Esophagus (tissue), 2 donors: ENCODE data around the gene IP6K2. TPM values are rescaled to one million over a fixed set of nuclear protein-coding genes. Genes with fewer than 3 reads are reported as not detected.
A peak's percentile ranks its signal among the peaks of the same experiment; 100 is the strongest.

Experiments
- H3K27ac ChIP-seq, 2 donors: one replicate each; pipeline ENCODE4 v1.5.1; 2013; ENCODE audit warnings: low read depth in 2 of 2, mild to moderate bottlenecking in 2 of 2, inconsistent platforms in 1 of 2, low read length in 1 of 2, moderate library complexity in 1 of 2
- H3K27me3 ChIP-seq, 2 donors: one replicate each; pipeline ENCODE4 v1.6.1; 2013; ENCODE audit warnings: low read length in 2 of 2, control low read depth in 1 of 2, mild to moderate bottlenecking in 1 of 2; ENCODE audit not compliant: insufficient read depth in 2 of 2, control insufficient read depth in 1 of 2
- H3K36me3 ChIP-seq, 2 donors: one replicate each; pipeline ENCODE4 v1.6.1; 2013; ENCODE audit warnings: low read length in 1 of 2; ENCODE audit not compliant: control insufficient read depth in 2 of 2, insufficient read depth in 2 of 2
- H3K4me1 ChIP-seq, 2 donors: one replicate each; pipeline ENCODE4 v1.6.1; 2013; ENCODE audit warnings: low read length in 1 of 2; ENCODE audit not compliant: control insufficient read depth in 2 of 2, insufficient read depth in 2 of 2
- H3K4me3 ChIP-seq, 2 donors: one replicate each; pipeline ENCODE4 v1.5.1; 2013; ENCODE audit warnings: low read length in 2 of 2, mild to moderate bottlenecking in 2 of 2, low read depth in 1 of 2, moderate library complexity in 1 of 2
- H3K9me3 ChIP-seq, 2 donors: one replicate each; pipeline ENCODE4 v1.6.1; 2013; ENCODE audit warnings: mild to moderate bottlenecking in 2 of 2, low read depth in 1 of 2, low read length in 1 of 2, moderate library complexity in 1 of 2; ENCODE audit not compliant: control insufficient read depth in 2 of 2, insufficient read depth in 1 of 2
- WGBS, 2 donors: extraction: QIAGEN DNeasy Blood & Tissue Kit; methylation state at CpG; one replicate each; pipeline ENCODE4 v1.1.7; 2013; 5-methylcytosine and 5-hydroxymethylcytosine counted together
- polyA plus RNA-seq, 2 donors: library from polyadenylated mRNA; stranded (reverse); fragments of 200-250 nt; gene quantifications; one replicate each; pipeline ENCODE4 v1.2.3, GENCODE V29; 2013
- donor health status: healthy with polysubstance abuse.
- donor health status: Bipolar disorder and iron deficiency.

The IP6K2 gene
- polyA plus RNA-seq, 2 donors = 67.8 to 110 TPM

- 47 to 56% methylated on average over 23 of the region's 23 CpGs for WGBS, 2 donors
- Histone ChIP-seq H3K27ac (peak overlapping the region; percentile 85 to 94), H3K27me3 (no peaks in the 10 kb centered on the region), H3K36me3 (peaks cover 8 to 24% of the 10 kb centered on the region in 2 donors), H3K4me1 (peaks cover 2 to 12% of the 10 kb centered on the region in 2 donors), H3K9me3 (no peaks in the 10 kb centered on the region), H3K4me3 (peak overlapping the region; percentile 18 to 20)
These were observed 22.2 kb downstream of the IP6K2 start for GRCh38 chr3:48694610-48695392.

DNA sequence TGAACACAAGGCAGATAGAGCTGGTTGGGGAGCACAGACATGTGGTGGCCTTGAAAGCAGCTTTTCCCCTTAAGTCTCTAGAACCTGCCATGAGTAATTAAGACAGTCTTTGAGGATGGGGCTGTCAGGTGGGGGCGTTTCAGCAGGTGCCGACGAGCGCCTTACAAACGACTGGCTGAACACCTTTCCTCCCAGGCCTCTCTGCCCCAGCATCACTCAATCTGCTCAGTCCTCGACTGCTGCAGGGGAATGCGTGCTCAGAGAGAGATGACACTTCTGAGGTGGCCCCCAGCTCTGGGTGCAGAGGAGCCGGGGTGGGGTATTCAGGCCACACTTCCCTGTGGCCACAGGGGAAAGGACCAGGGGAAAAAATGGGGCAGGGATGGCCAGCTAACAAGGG, 23.2 kb downstream of the IP6K2 start:
- no peaks in the 10 kb centered on the region for H3K27me3 ChIP-seq
- WGBS, 2 donors = 80 to 84% methylated on average over 8 of the region's 8 CpGs
- no peaks in the 10 kb centered on the region for H3K9me3 ChIP-seq
- no peak overlapping the region for H3K4me3 ChIP-seq
- peaks cover 8 to 34% of the 10 kb centered on the region in 2 donors for H3K36me3 ChIP-seq
- peak overlapping the region; percentile 72 to 85 for H3K27ac ChIP-seq
- H3K4me1 ChIP-seq = peaks cover 2 to 12% of the 10 kb centered on the region in 2 donors

DNA sequence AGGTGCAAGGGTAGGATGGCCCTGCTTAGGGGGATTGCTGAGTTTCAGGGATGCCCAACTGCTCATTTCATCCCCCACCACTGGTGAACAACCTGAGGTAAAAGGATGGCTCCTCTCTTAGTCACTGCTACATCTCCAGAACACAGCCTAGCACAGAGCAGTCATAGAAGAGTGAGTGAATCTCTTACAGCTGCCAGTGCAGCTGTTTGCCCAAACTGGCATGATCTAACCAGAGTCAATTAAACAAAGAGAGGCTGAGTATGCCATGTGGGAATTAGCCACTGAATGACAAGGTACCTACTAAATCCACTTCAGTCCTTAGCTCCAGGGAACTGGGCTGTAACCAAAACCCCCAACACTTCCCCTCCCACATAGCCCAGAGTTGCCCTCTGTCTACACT, 24.5 kb downstream of the IP6K2 start:
- no peak overlapping the region for H3K27ac ChIP-seq
- peaks cover 12 to 45% of the 10 kb centered on the region in 2 donors for H3K36me3 ChIP-seq
- H3K27me3 ChIP-seq = no peaks in the 10 kb centered on the region
- no peak overlapping the region for H3K4me3 ChIP-seq
- H3K9me3 ChIP-seq = no peaks in the 10 kb centered on the region
- H3K4me1 ChIP-seq = peaks cover 2 to 12% of the 10 kb centered on the region in 2 donors

- no peaks in the 10 kb centered on the region for H3K27me3 ChIP-seq
- peaks cover 12 to 51% of the 10 kb centered on the region in 2 donors for H3K36me3 ChIP-seq
- H3K27ac ChIP-seq = no peak overlapping the region
- no peaks in the 10 kb centered on the region for H3K9me3 ChIP-seq
- H3K4me1 ChIP-seq = peaks cover 4 to 12% of the 10 kb centered on the region in 2 donors
- H3K4me3 ChIP-seq = no peak overlapping the region
- WGBS, 2 donors = 93 to 95% methylated on average over 2 of the region's 2 CpGs
These were observed 26.1 kb downstream of the IP6K2 start for GRCh38 chr3:48690846-48691458.

DNA sequence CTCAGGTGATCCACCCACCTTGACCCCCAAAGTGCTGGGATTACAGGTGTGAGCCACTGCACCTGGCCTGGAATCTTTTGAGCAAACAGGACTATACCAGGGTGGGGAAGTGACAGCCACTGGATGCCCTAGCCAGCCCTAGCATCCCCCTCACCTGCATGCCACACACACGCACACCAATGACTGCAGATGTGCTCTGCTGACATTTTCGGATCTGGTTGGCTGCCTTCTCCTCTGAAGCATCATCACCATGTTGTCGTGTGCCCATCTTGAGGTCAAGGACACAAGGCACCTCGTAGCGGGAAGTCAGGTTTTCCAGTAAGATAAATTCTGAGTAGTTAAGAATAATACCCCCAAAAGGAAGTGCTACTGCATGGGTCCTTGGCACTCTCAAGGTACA, 27.6 kb downstream of the IP6K2 start:
- Histone ChIP-seq H3K27ac (no peak overlapping the region), H3K27me3 (no peaks in the 10 kb centered on the region), H3K36me3 (peaks cover 12 to 46% of the 10 kb centered on the region in 2 donors), H3K4me3 (no peak overlapping the region), H3K4me1 (peaks cover 5 to 7% of the 10 kb centered on the region in 2 donors), H3K9me3 (no peaks in the 10 kb centered on the region)
- 73 to 74% methylated on average over 5 of the region's 5 CpGs for WGBS, 2 donors

GRCh38 chr3:48688737-48689075, 28.3 kb downstream of the IP6K2 start:
- Histone ChIP-seq H3K4me1 (peaks cover 2 to 9% of the 10 kb centered on the region in 2 donors), H3K27ac (no peak overlapping the region), H3K4me3 (no peak overlapping the region), H3K9me3 (no peaks in the 10 kb centered on the region), H3K36me3 (peaks cover 12 to 42% of the 10 kb centered on the region in 2 donors), H3K27me3 (no peaks in the 10 kb centered on the region)
- 87% methylated on average over 3 of the region's 3 CpGs for WGBS, 2 donors

- H3K4me3 ChIP-seq = no peak overlapping the region
- WGBS, 2 donors = 80 to 81% methylated on average over 18 of the region's 18 CpGs
- no peaks in the 10 kb centered on the region for H3K9me3 ChIP-seq
- H3K27me3 ChIP-seq = no peaks in the 10 kb centered on the region
- peaks cover 12 to 38% of the 10 kb centered on the region in 2 donors for H3K36me3 ChIP-seq
- H3K27ac ChIP-seq = no peak overlapping the region
- peaks cover 2 to 9% of the 10 kb centered on the region in 2 donors for H3K4me1 ChIP-seq
These were observed 28.8 kb downstream of the IP6K2 start for GRCh38 chr3:48688032-48688736.

- Histone ChIP-seq H3K27me3 (no peaks in the 10 kb centered on the region), H3K4me1 (peaks cover 2 to 9% of the 10 kb centered on the region in 2 donors), H3K9me3 (no peaks in the 10 kb centered on the region), H3K27ac (no peak overlapping the region), H3K4me3 (no peak overlapping the region), H3K36me3 (peaks cover 8 to 34% of the 10 kb centered on the region in 2 donors)
- WGBS, 2 donors = 43 to 51% methylated on average over 3 of the region's 3 CpGs
These were observed 29.8 kb downstream of the IP6K2 start for GRCh38 chr3:48687220-48687678.

DNA sequence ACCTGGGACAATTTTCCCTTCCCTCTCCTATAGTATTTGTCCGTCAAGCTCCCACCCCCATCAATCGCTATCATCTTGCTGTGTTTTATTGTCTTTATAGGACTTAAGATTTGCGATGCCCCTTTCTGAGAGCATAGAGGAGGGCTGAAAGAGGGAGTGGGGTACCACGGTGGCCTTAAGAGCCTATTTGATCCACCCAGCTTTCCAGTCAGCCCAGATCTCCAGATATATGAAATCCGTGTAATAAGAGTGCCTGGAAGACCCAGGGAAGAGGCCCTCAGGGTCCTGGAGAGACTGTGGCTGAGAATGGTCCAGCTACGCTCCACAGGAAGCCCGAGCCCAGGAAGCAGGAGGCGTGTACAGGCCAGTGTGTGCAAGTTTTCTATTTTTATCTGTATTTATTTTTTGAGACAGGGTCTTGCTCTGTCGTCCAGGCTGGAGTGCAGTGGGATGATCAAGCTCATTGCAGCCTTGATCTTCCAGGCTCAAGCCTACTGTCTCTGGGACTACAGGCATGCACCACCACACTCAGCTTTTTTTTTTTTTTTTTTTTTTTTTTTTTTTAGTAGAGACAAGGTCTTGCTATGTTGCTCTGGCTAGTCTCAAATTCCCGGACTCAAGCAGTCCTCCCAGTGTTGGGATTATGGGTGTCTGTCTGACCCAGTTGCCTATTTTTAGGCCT, 30.3 kb downstream of the IP6K2 start:
- H3K27me3 ChIP-seq = no peaks in the 10 kb centered on the region
- WGBS, 2 donors = 42 to 59% methylated on average over 10 of the region's 10 CpGs
- no peak overlapping the region for H3K4me3 ChIP-seq
- H3K27ac ChIP-seq = no peak overlapping the region
- peaks cover 8 to 39% of the 10 kb centered on the region in 2 donors for H3K36me3 ChIP-seq
- peaks cover 2 to 9% of the 10 kb centered on the region in 2 donors for H3K4me1 ChIP-seq
- H3K9me3 ChIP-seq = no peaks in the 10 kb centered on the region
